K562 treated with DMSO at 1 percent for 4 hours (cell line): ENCODE data around the gene EIF2B4. TPM values are rescaled to one million over a fixed set of nuclear protein-coding genes. Genes with fewer than 3 reads are reported as not detected.

ENCODE experiments used
- total RNA-seq: library from RNA; unstranded; fragments of 300-600 nt; gene quantifications from 2 replicates; pipeline ENCODE4 v1.2.3, GENCODE V29; 2022; ENCODE audit not compliant: insufficient read depth

EIF2B4 gene
- total RNA-seq, result 46.9 and 57.9 TPM in 2 replicates

GRCh38 chr2:27370026-27370815 lies at the start of gene EIF2B4, which contains the start of gene SNX17:
Gene EIF2B4 (minus strand): TSS chr2:27370338. CDS start chr2:27370314, 24 bp downstream.
Gene SNX17 (plus strand): TSS chr2:27370616. CDS start chr2:27370744, 128 bp downstream.

GRCh38 chr2:27409321-27410073 lies 39.4 kb upstream of the EIF2B4 start, which contains the start of gene PPM1G:
Gene PPM1G (minus strand): TSS chr2:27409591. CDS start chr2:27409422, 169 bp downstream.

GRCh38 chr2:27380626-27381545 lies 10.7 kb upstream of the EIF2B4 start, which contains the start of gene ZNF513:
Gene ZNF513 (minus strand): TSS chr2:27380734. CDS start chr2:27380526, 208 bp downstream.

GRCh38 chr2:27356382-27357181 lies 13.6 kb downstream of the EIF2B4 start, which contains the start of gene GTF3C2:
Gene GTF3C2 (minus strand): TSS chr2:27356764. CDS start chr2:27343554, 13,210 bp downstream.

GRCh38 chr2:27322766-27323595 lies 47.2 kb downstream of the EIF2B4 start, which contains the start of gene MPV17:
Gene MPV17 (minus strand): TSS chr2:27323097. CDS start chr2:27322517, 580 bp downstream.

Other genes starting within 250 kb of the EIF2B4 start
- gene ABHD1, start 246.5 kb downstream of the EIF2B4 start, total RNA-seq, result not detected in 2 replicates
- 71.3 and 72.7 TPM in 2 replicates for gene PREB, start 235.7 kb downstream of the EIF2B4 start, total RNA-seq
- gene PRR30, start 230.9 kb downstream of the EIF2B4 start, total RNA-seq, result not detected in 2 replicates
- gene TCF23, start 221.3 kb downstream of the EIF2B4 start, total RNA-seq, result not detected in 2 replicates
- 87.2 and 192 TPM in 2 replicates for gene ATRAID, start 158.3 kb downstream of the EIF2B4 start, total RNA-seq
- gene SLC5A6, start 158.1 kb downstream of the EIF2B4 start, total RNA-seq, result 36.2 and 42.0 TPM in 2 replicates
- gene CAD, start 153.0 kb downstream of the EIF2B4 start, total RNA-seq, result 56.2 and 60.6 TPM in 2 replicates
- gene SLC30A3, start 107.3 kb downstream of the EIF2B4 start, total RNA-seq, result 0.60 and 1.5 TPM in 2 replicates
- not detected in 2 replicates for gene DNAJC5G, start 94.9 kb downstream of the EIF2B4 start, total RNA-seq
- not detected in 2 replicates for gene TRIM54, start 87.9 kb downstream of the EIF2B4 start, total RNA-seq
- 5.5 and 7.0 TPM in 2 replicates for gene UCN, start 61.9 kb downstream of the EIF2B4 start, total RNA-seq
- 62.7 and 64.9 TPM in 2 replicates for gene MPV17, start 47.2 kb downstream of the EIF2B4 start, total RNA-seq
- gene GTF3C2, start 13.6 kb downstream of the EIF2B4 start, total RNA-seq, result 36.2 and 43.2 TPM in 2 replicates
- 72.9 and 81.1 TPM in 2 replicates for gene SNX17, start 278 bp upstream of the EIF2B4 start, total RNA-seq
- gene ZNF513, start 10.4 kb upstream of the EIF2B4 start, total RNA-seq, result 10.0 and 12.0 TPM in 2 replicates
- 126 and 139 TPM in 2 replicates for gene PPM1G, start 39.3 kb upstream of the EIF2B4 start, total RNA-seq
- gene NRBP1, start 58.3 kb upstream of the EIF2B4 start, total RNA-seq, result 56.6 and 73.3 TPM in 2 replicates
- gene KRTCAP3, start 72.0 kb upstream of the EIF2B4 start, total RNA-seq, result 1.9 TPM in 2 replicates
- 7.5 and 11.8 TPM in 2 replicates for gene IFT172, start 119.4 kb upstream of the EIF2B4 start, total RNA-seq
- gene FNDC4, start 124.9 kb upstream of the EIF2B4 start, total RNA-seq, result 19.7 and 20.8 TPM in 2 replicates
- 0.75 TPM in 1 of 2 replicates, not detected in the other for gene GCKR, start 126.5 kb upstream of the EIF2B4 start, total RNA-seq
- 20.0 and 39.5 TPM in 2 replicates for gene ZNF512, start 212.7 kb upstream of the EIF2B4 start, total RNA-seq